Measurements from ENCODE around the gene ZNF275.

- TF ChIP-seq CTCF (IDR thresholded peaks at IDR 0.05) (no peak), POLR2A (IDR thresholded peaks at IDR 0.05) (no peak), EP300 (IDR thresholded peaks at IDR 0.05) (no peak)
Measured at GRCh38 chrX:153304988-153305736, 28.8 kb upstream of the ZNF275 start.

All from tibial nerve (tissue), 4 donors.